C4-2B (cell line): ENCODE results near the gene ZNF423.

Experiments used
- H3K27ac ChIP-seq: fragments of 450-650 bp; 2 replicates; pipeline ENCODE4 v1.5.1; 2017
- CTCF ChIP-seq: fragments of 450-650 bp; conservative IDR thresholded peaks from 2 replicates; pipeline ENCODE4 v1.5.1; 2017; ENCODE audit warnings: mild to moderate bottlenecking
- ZFX ChIP-seq: fragments of 450-650 bp; IDR thresholded peaks from 2 replicates; pipeline ENCODE4 v1.6.1; 2017

Gene ZNF423

GRCh38 chr16:49454426-49455180 is 401.3 kb downstream of the ZNF423 start:
- no peak overlapping the region for H3K27ac ChIP-seq
- TF ChIP-seq ZFX (no peak), CTCF (no peak)

GRCh38 chr16:49453983-49454382 is 401.9 kb downstream of the ZNF423 start:
- TF ChIP-seq CTCF: no peak
- H3K27ac ChIP-seq: no peak overlapping the region

GRCh38 chr16:49453021-49453420 is 402.9 kb downstream of the ZNF423 start:
- no peak for TF ChIP-seq ZFX
- no peak for TF ChIP-seq CTCF
- no peak overlapping the region for H3K27ac ChIP-seq

GRCh38 chr16:49452578-49452977 is 403.3 kb downstream of the ZNF423 start:
- no peak overlapping the region for H3K27ac ChIP-seq
- TF ChIP-seq CTCF (no peak), ZFX (no peak)

- TF ChIP-seq ZFX (no peak), CTCF (no peak)
Measured at GRCh38 chr16:49452108-49452507, 403.8 kb downstream of the ZNF423 start.

GRCh38 chr16:49446805-49447204 is 409.1 kb downstream of the ZNF423 start:
- no peak for TF ChIP-seq CTCF
- no peak overlapping the region for H3K27ac ChIP-seq

More at GRCh38 chr16:49452108-49452507, 403.8 kb downstream of the ZNF423 start:
- no peak overlapping the region for H3K27ac ChIP-seq

GRCh38 chr16:49443576-49443975 is 412.3 kb downstream of the ZNF423 start:
- no peak for TF ChIP-seq ZFX
- no peak for TF ChIP-seq CTCF

More at GRCh38 chr16:49443576-49443975, 412.3 kb downstream of the ZNF423 start:
- H3K27ac ChIP-seq: no peak overlapping the region
